Gastroesophageal sphincter (tissue), 3 donors: ENCODE data around the gene XAGE1A.
"Not testable (repeated sequence)": the region's sequence is repeated elsewhere in the genome, so short reads cannot be mapped to it uniquely, and the experiment has no call there.

Source experiments
- CTCF ChIP-seq, 4 experiments: fragments of 200-600 bp in 2 of 4; fragments of 450-650 bp in 2 of 4; sonication (generic) in 1 of 4; IDR thresholded peaks; one replicate each; pipeline ENCODE4 v1.5.1; 2017 to 2019; ENCODE audit warnings: antibody characterized with exemption in 4 of 4, mild to moderate bottlenecking in 2 of 4, moderate library complexity in 2 of 4
- POLR2AphosphoS5 ChIP-seq: sonication (generic); formaldehyde crosslinking; IDR thresholded peaks from one replicate; pipeline ENCODE4 v1.6.1; 2017; ENCODE audit warnings: antibody characterized with exemption

DNA sequence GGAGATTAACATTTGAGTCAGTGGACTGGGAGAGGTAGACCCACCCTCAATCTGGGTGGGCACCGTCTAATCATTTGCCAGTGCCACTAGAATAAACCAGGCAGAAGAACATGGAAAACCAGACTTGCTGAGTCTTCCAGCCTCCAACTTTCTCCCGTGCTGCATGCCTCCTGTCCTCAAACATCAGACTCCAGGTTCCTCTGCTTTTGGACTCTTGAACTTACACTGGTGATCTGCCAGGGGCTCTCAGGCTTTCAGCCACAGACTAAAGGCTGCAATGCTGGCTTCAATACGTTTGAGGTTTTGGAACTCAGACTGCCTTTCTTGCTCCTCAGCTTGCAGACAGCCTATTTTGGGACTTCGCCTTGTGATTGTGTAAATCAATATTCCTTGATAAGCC is 45.4 kb downstream of the XAGE1A start:
- not testable (repeated sequence) for TF ChIP-seq CTCF (IDR thresholded peaks at IDR 0.05); POLR2AphosphoS5
